H1 (cell line): ENCODE measurements around the gene TUBGCP6. TPM values are rescaled to one million over a fixed set of nuclear protein-coding genes. Genes with fewer than 3 reads are reported as not detected.

Experiments
- CTCF ChIA-PET: fragments of 300-600 bp; sonication (Branson Sonifier 250); formaldehyde crosslinking; loops from one replicate; lab custom pipeline; 2021; ENCODE audit not compliant: partially characterized antibody; lab: Charles Lee
- POLR2A ChIA-PET: fragments of 300-600 bp; sonication (Branson Sonifier 250); formaldehyde crosslinking; loops from one replicate; lab custom pipeline; 2021; ENCODE audit warnings: inconsistent platforms; ENCODE audit not compliant: partially characterized antibody; lab: Charles Lee
- DNase-seq, 2 experiments: peaks; one replicate each; pipeline versions ENCODE4 v3.0.0 to v3.0.0-alpha.2; 2010 to 2022; ENCODE audit warnings: low spot score in 2 of 2, low read depth in 1 of 2, mixed read lengths in 1 of 2
- FAIRE-seq: peaks from 2 replicates; lab custom pipeline; 2011; peaks lifted over from hg19 to GRCh38; lab: Jason Lieb, UNC
- H2AFZ ChIP-seq: 2 replicates; pipeline ENCODE4 v1.8.1; 2012; ENCODE audit warnings: low read length, inconsistent platforms
- H2AK5ac ChIP-seq: 2 replicates; pipeline ENCODE4 v1.6.1; 2013; ENCODE audit warnings: low read depth, low read length
- H2BK120ac ChIP-seq: replicated peaks from 2 replicates; pipeline ENCODE3; 2013; ENCODE audit warnings: low read depth, low read length, inconsistent platforms
- H2BK12ac ChIP-seq: 2 replicates; pipeline ENCODE4 v1.6.1; 2013; ENCODE audit warnings: low read depth, low read length
- H2BK15ac ChIP-seq: 2 replicates; pipeline ENCODE4 v1.6.1; 2013; ENCODE audit warnings: low read length
- H2BK20ac ChIP-seq: 2 replicates; pipeline ENCODE4 v1.6.1; 2013; ENCODE audit warnings: low read length
- H2BK5ac ChIP-seq: 2 replicates; pipeline ENCODE4 v1.6.1; 2013; ENCODE audit warnings: low read depth, low read length
- H3K14ac ChIP-seq: 2 replicates; pipeline ENCODE4 v1.6.1; 2013; ENCODE audit warnings: inconsistent platforms; ENCODE audit not compliant: insufficient read length
- H3K18ac ChIP-seq: 2 replicates; pipeline ENCODE4 v1.6.1; 2013; ENCODE audit warnings: low read length; ENCODE audit errors: extremely low read depth
- H3K23ac ChIP-seq: 2 replicates; pipeline ENCODE4 v1.6.1; 2013; ENCODE audit warnings: inconsistent platforms; ENCODE audit not compliant: insufficient read length
- H3K23me2 ChIP-seq: 2 replicates; pipeline ENCODE4 v1.6.1; 2013; ENCODE audit warnings: low read depth, low read length
- H3K27ac ChIP-seq: 2 replicates; pipeline ENCODE4 v1.6.1; 2011; ENCODE audit warnings: low read depth, low read length, inconsistent platforms
- H3K27me3 ChIP-seq, 4 experiments: replicated peaks in 1 of 4; 1 replicate in 1 of 4; 2 replicates in 3 of 4; pipeline versions ENCODE4 v1.6.1 to v1.8.1; 2011 to 2013; ENCODE audit warnings: low read length in 3 of 4, mild to moderate bottlenecking in 3 of 4, inconsistent platforms in 2 of 4, mixed read lengths in 2 of 4, moderate library complexity in 1 of 4; ENCODE audit not compliant: control insufficient read depth in 3 of 4, insufficient read depth in 3 of 4; ENCODE audit errors: extremely low read depth in 1 of 4
- H3K36me3 ChIP-seq, 4 experiments: 2 replicates each; pipeline versions ENCODE4 v1.6.1 to v1.8.1; 2011 to 2013; ENCODE audit warnings: mild to moderate bottlenecking in 4 of 4, low read length in 3 of 4, moderate library complexity in 2 of 4, control low read depth in 1 of 4, inconsistent platforms in 1 of 4; ENCODE audit not compliant: insufficient read depth in 4 of 4, control insufficient read depth in 2 of 4
- H3K4ac ChIP-seq: replicated peaks from 2 replicates; pipeline ENCODE3; 2013; ENCODE audit warnings: low read length, low read depth, mixed read lengths, inconsistent platforms; ENCODE audit not compliant: insufficient read length
- H3K4me1 ChIP-seq, 4 experiments: replicated peaks in 1 of 4; 1 replicate in 1 of 4; 2 replicates in 3 of 4; pipeline versions ENCODE4 v1.6.1 to v1.8.1; 2011 to 2013; ENCODE audit warnings: low read length in 3 of 4, inconsistent platforms in 2 of 4, mixed read lengths in 1 of 4; ENCODE audit not compliant: insufficient read depth in 4 of 4, control insufficient read depth in 3 of 4
- H3K4me2 ChIP-seq, 2 experiments: 2 replicates each; pipeline versions ENCODE4 v1.6.1 to v1.8.1; 2011 to 2013; ENCODE audit warnings: low read depth in 2 of 2, low read length in 2 of 2, control low read depth in 1 of 2, inconsistent platforms in 1 of 2, mild to moderate bottlenecking in 1 of 2; ENCODE audit not compliant: insufficient read depth in 1 of 2
- H3K4me3 ChIP-seq, 4 experiments: fragments of 200-600, 300-600 bp in 1 of 4; sonication (generic), shearing (Covaris generic), sonication (Bioruptor Twin) in 1 of 4; 2 replicates each; pipeline versions ENCODE4 v1.5.1 to v1.8.1; 2011 to 2016; ENCODE audit warnings: low read length in 4 of 4, low read depth in 3 of 4, control low read depth in 2 of 4, inconsistent platforms in 2 of 4, mild to moderate bottlenecking in 2 of 4, mixed read lengths in 1 of 4, moderate library complexity in 1 of 4; ENCODE audit not compliant: insufficient read depth in 2 of 4; ENCODE audit errors: extremely low read depth in 1 of 4
- H3K56ac ChIP-seq: replicated peaks from 2 replicates; pipeline ENCODE3; 2013; ENCODE audit warnings: low read depth, mild to moderate bottlenecking, mixed read lengths, low read length, inconsistent platforms; ENCODE audit not compliant: insufficient read length
- H3K79me1 ChIP-seq: 2 replicates; pipeline ENCODE4 v1.6.1; 2013; ENCODE audit warnings: low read depth, low read length, control low read depth
- H3K79me2 ChIP-seq, 2 experiments: 2 replicates each; pipeline versions ENCODE4 v1.6.1 to v1.8.1; 2012 to 2013; ENCODE audit warnings: low read length in 2 of 2, mild to moderate bottlenecking in 2 of 2, inconsistent platforms in 1 of 2; ENCODE audit not compliant: insufficient read depth in 2 of 2, control insufficient read depth in 1 of 2
- H3K9ac ChIP-seq, 4 experiments: replicated peaks in 1 of 4; 1 replicate in 1 of 4; 2 replicates in 3 of 4; pipeline versions ENCODE4 v1.6.1 to v1.8.1; 2011 to 2013; ENCODE audit warnings: low read depth in 3 of 4, low read length in 3 of 4, control low read depth in 2 of 4, mild to moderate bottlenecking in 2 of 4, moderate library complexity in 2 of 4, inconsistent platforms in 1 of 4; ENCODE audit errors: extremely low read depth in 1 of 4
- H3K9me3 ChIP-seq, 2 experiments: 2 replicates each; pipeline versions ENCODE4 v1.6.1 to v1.8.1; 2012 to 2013; ENCODE audit warnings: mild to moderate bottlenecking in 2 of 2, moderate library complexity in 2 of 2, control low read depth in 1 of 2, inconsistent platforms in 1 of 2, low read depth in 1 of 2, low read length in 1 of 2, mixed read lengths in 1 of 2; ENCODE audit not compliant: insufficient read depth in 2 of 2
- H4K20me1 ChIP-seq, 2 experiments: replicated peaks in 1 of 2; 2 replicates each; pipeline versions ENCODE3 to v1.8.1; 2011 to 2013; ENCODE audit warnings: inconsistent platforms in 2 of 2, low read length in 2 of 2, mild to moderate bottlenecking in 1 of 2; ENCODE audit not compliant: insufficient read depth in 2 of 2, control insufficient read depth in 1 of 2
- H4K5ac ChIP-seq: 2 replicates; pipeline ENCODE4 v1.6.1; 2013; ENCODE audit warnings: low read length, low read depth, mixed read lengths, inconsistent platforms; ENCODE audit not compliant: insufficient read length
- H4K8ac ChIP-seq: 2 replicates; pipeline ENCODE4 v1.8.0; 2013; ENCODE audit warnings: mild to moderate bottlenecking, moderate library complexity, low read length, inconsistent platforms; ENCODE audit not compliant: insufficient read depth; ENCODE audit errors: extremely low read depth
- H4K91ac ChIP-seq: replicated peaks from 2 replicates; pipeline ENCODE3; 2013; ENCODE audit warnings: low read length, mixed read lengths, inconsistent platforms; ENCODE audit not compliant: insufficient read length
- BRCA1 ChIP-seq: IDR thresholded peaks from 2 replicates; pipeline ENCODE4 v1.6.1; 2012; ENCODE audit warnings: low read depth, low read length, improper control_type of control experiment
- CEBPB ChIP-seq: IDR thresholded peaks from 2 replicates; pipeline ENCODE4 v1.6.1; 2012; ENCODE audit warnings: low read depth, low read length
- CTBP2 ChIP-seq: IDR thresholded peaks from 2 replicates; pipeline ENCODE4 v1.7.0; 2011; ENCODE audit warnings: borderline replicate concordance, mild to moderate bottlenecking, moderate library complexity, mixed read lengths, low read length; ENCODE audit not compliant: insufficient read depth, insufficient read length
- EZH2 ChIP-seq: fragments of 200-600 bp; sonication (generic); IDR thresholded peaks from 2 replicates; pipeline ENCODE4 v1.7.1; 2012; ENCODE audit warnings: low read depth, mild to moderate bottlenecking, moderate library complexity, low read length, inconsistent platforms; ENCODE audit not compliant: severe bottlenecking
- GABPA ChIP-seq: IDR thresholded peaks from 2 replicates; pipeline ENCODE4 v1.6.1; 2011; ENCODE audit warnings: mild to moderate bottlenecking, low read length, moderate library complexity, borderline replicate concordance; ENCODE audit not compliant: insufficient read depth
- HDAC2 ChIP-seq, 2 experiments: fragments of 300-600 bp in 1 of 2; sonication (generic) in 1 of 2; IDR thresholded peaks; 2 replicates each; pipeline ENCODE4 v1.6.1; 2011 to 2012; ENCODE audit warnings: low read depth in 2 of 2, low read length in 2 of 2, mild to moderate bottlenecking in 2 of 2, moderate library complexity in 2 of 2, borderline replicate concordance in 1 of 2, inconsistent platforms in 1 of 2
- JUN ChIP-seq: IDR thresholded peaks from 2 replicates; pipeline ENCODE4 v1.6.1; 2011; ENCODE audit warnings: low read depth, mild to moderate bottlenecking, improper control_type of control experiment, low read length
- KDM5A ChIP-seq: fragments of 200-600 bp; IDR thresholded peaks from 2 replicates; pipeline ENCODE4 v1.7.1; 2012; ENCODE audit warnings: mild to moderate bottlenecking, low read length, inconsistent platforms, mixed read lengths
- RNF2 ChIP-seq: fragments of 200-900, 300-1000 bp; sonication (generic); IDR thresholded peaks from 2 replicates; pipeline ENCODE4 v1.7.1; 2016; ENCODE audit warnings: borderline replicate concordance, low read depth, mild to moderate bottlenecking, antibody characterized with exemption, low read length; ENCODE audit not compliant: poor library complexity, severe bottlenecking; ENCODE audit errors: missing control alignments
- SP1 ChIP-seq: IDR thresholded peaks from 2 replicates; pipeline ENCODE4 v1.6.1; 2011; ENCODE audit warnings: low read depth, low read length
- WGBS, 2 experiments: shearing (Covaris generic) in 1 of 2; methylation state at CpG; one replicate each; pipeline versions ENCODE4 v1.1.6 to v1.1.7; 2013 to 2015; ENCODE audit warnings: low lambda C conversion rate in 2 of 2, mixed read lengths in 2 of 2, inconsistent platforms in 1 of 2, low coverage in 1 of 2, missing lambda C conversion rate in 1 of 2; ENCODE audit not compliant: insufficient replicate concordance in 2 of 2, insufficient coverage in 1 of 2, insufficient read length in 1 of 2; ENCODE audit errors: extremely low coverage in 1 of 2, missing lambda C conversion rate in 1 of 2; 5-methylcytosine and 5-hydroxymethylcytosine counted together
- polyA plus RNA-seq, 7 experiments: library from polyadenylated mRNA; depleted of rRNA in 3 of 7; stranded (reverse) in 5 of 7; unstranded in 2 of 7; fragments of >200 nt in 5 of 7; fragments of 200-250 nt in 2 of 7; gene quantifications; 1 replicate in 5 of 7; 2 replicates in 1 of 7; 4 replicates in 1 of 7; pipeline versions ENCODE4 v1.2.1 to v1.2.3, GENCODE V29; 2011 to 2013; ENCODE audit warnings: missing spikeins in 2 of 7, mixed read lengths in 2 of 7
- total RNA-seq: library from RNA; stranded (reverse); fragmentation: NEBNext Ultra II Directional; extraction: Animal tissue kit (Norgen Biotek cat#: 25700); gene quantifications from 2 replicates; pipeline ENCODE4 v1.2.1, GENCODE V29; 2021
- TF ChIP-seq, protein P1 (sequence below): IDR thresholded peaks from 2 replicates; pipeline ENCODE4 v1.6.1; 2011; ENCODE audit warnings: low read length, improper control_type of control experiment

TUBGCP6 gene
- total and polyA plus RNA-seq, 2 of the 8 experiments (the other 6 are each of a cell fraction or from before 2014, with no cell fraction given) = 24.2 to 24.7 TPM

DNA sequence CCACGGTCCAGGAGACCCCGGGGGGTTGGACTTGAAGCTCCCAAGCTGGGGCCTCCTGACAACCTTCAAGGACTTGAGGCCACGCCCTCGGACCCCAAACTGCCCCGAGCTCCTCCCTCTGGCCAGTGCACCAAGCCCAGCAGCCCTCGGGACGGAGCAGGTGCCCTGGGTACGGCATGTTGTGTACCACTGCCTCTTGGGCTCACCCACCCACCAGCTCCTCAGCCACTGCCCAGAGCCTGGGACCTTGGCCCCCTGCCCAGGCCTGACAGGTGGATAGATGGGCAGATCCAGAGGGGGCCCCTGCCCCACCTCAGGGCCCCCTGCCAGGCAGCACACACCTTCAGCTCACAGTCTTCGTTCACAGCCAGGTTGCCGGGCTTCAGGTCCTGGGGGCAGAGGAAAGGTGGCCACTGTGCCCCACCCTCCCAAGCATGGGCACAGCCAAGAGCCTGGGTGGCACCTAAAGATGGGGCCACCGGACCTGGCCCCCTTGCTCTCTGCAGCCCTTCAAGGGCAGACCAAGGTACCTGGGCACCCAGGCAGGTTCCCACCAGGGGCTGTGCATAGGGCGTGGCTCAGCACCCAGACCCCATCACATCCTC lies 11.5 kb upstream of the TUBGCP6 start:
- Histone ChIP-seq H4K8ac (no peak overlapping the region), H3K18ac (no peak overlapping the region), H4K20me1 (peaks cover 5 to 12% of the 10 kb centered on the region in 2 experiments), H3K4me3 (no peak overlapping the region), H3K36me3 (no peaks in the 10 kb centered on the region), H3K27me3 (peaks cover 1 to 11% (median 11%) of the 10 kb centered on the region in 4 experiments; a peak in 6 of 7 replicates), H2BK5ac (no peak overlapping the region), H3K14ac (no peak overlapping the region), H3K9me3 (no peaks in the 10 kb centered on the region), H2BK12ac (no peak overlapping the region), H3K23ac (no peak overlapping the region), H2BK120ac (no peak overlapping the region), H3K79me1 (no peaks in the 10 kb centered on the region), H3K56ac (no peak overlapping the region), H4K5ac (no peak overlapping the region), H3K79me2 (no peaks in the 10 kb centered on the region), H2AK5ac (no peak overlapping the region), H3K4ac (no peak overlapping the region), H3K23me2 (peaks cover 10% of the 10 kb centered on the region; the same call in 1 of the 2 replicates), H2AFZ (no peak overlapping the region), H3K4me2 (no peak overlapping the region), H3K9ac (no peak overlapping the region), H3K27ac (no peak overlapping the region), H3K4me1 (peaks cover 0 to 8% (median 5%) of the 10 kb centered on the region in 4 experiments; a peak in 5 of 7 replicates), H2BK20ac (no peak overlapping the region), H4K91ac (no peak overlapping the region), H2BK15ac (no peak overlapping the region)
- ChIA-PET CTCF (interaction anchor here (1.3 kb wide), 1 partner anchor 86 kb away, joined by 7 read pairs; no protein-coding TSS in a partner anchor), POLR2A (interaction anchor here (1.1 kb wide), 1 partner anchor 63 kb away, joined by 3 read pairs; no protein-coding TSS in a partner anchor)
- WGBS, 2 experiments = 92% methylated on average over 11 of the region's 12 CpGs; no CpG with 5 or more reads in 1 of the 2 experiments
- FAIRE-seq (no peak), DNase-seq (no peak)
- no peak for TF ChIP-seq KDM5A
- TF ChIP-seq CTBP2 = no peak
- TF ChIP-seq EZH2 = no peak
- TF ChIP-seq RNF2 = no peak
- no peak for TF ChIP-seq BRCA1
- TF ChIP-seq, protein P1, sequence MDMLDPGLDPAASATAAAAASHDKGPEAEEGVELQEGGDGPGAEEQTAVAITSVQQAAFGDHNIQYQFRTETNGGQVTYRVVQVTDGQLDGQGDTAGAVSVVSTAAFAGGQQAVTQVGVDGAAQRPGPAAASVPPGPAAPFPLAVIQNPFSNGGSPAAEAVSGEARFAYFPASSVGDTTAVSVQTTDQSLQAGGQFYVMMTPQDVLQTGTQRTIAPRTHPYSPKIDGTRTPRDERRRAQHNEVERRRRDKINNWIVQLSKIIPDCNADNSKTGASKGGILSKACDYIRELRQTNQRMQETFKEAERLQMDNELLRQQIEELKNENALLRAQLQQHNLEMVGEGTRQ = no peak
- TF ChIP-seq CEBPB = no peak
- TF ChIP-seq GABPA = no peak
- no peak for TF ChIP-seq JUN
- TF ChIP-seq SP1 = no peak
- TF ChIP-seq HDAC2 (IDR thresholded peaks at IDR 0.05; ENCODE audit: borderline replicate concordance in 1 of 2, low read depth in 2 of 2, low read length in 2 of 2) = no peak
